Liver (tissue), 2 donors: ENCODE measurements around the gene LPAR4.

Experiments
- GABPA ChIP-seq, 2 donors: IDR thresholded peaks in 1 of 2; conservative IDR thresholded peaks in 1 of 2; 2 replicates each; pipeline ENCODE4 v1.6.1; 2016; ENCODE audit warnings: antibody characterized with exemption in 2 of 2, mild to moderate bottlenecking in 1 of 2, moderate library complexity in 1 of 2
- HNF4A ChIP-seq, 2 donors: conservative IDR thresholded peaks; 2 replicates each; pipeline ENCODE4 v1.6.1; 2016; ENCODE audit warnings: antibody characterized with exemption in 2 of 2, mild to moderate bottlenecking in 2 of 2
- donor health status: healthy.

GRCh38 chrX:78746496-78746895, 1.0 kb upstream of the LPAR4 start:
- TF ChIP-seq GABPA (IDR thresholded peaks at IDR 0.05 in 1 of 2, conservative IDR thresholded peaks at IDR 0.05 in 1 of 2) (no peak), HNF4A (conservative IDR thresholded peaks at IDR 0.05) (no peak)
